Measurements from ENCODE around the gene AP5Z1.

The AP5Z1 gene

DNA sequence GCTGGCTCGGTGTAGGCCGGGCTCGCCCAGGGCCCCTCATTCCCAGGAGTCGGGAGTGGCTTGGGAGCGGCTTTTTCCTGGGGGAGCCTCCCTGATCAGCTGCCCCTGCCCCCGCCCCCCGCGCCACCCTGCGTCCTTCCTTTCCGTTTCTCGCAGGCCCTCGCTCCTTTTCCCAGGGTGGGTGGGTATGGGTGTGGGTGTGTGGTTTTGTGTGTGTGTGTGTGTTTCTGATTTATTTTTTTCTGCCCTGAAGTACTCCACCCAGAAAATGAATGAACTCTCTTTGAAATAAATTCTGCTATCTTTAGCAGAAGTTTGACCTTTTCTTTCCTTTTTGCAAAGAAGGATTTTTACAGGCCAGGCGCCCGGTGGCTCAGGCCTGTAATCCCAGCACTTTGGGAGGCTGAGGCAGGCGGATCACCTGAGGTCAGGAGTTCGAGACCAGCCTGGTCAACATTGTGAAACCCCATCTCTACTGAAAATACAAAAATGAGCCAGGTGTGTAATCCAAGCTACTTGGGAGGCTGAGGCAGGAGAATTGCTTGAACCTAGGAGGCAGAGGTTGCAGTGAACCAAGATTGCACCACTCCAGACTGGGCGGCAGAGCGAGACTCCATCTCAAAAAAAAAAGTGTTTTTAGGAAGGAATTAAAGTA, 30.0 kb upstream of the AP5Z1 start:
- no peak for DNase-seq (ENCODE audit: low read depth in 1 of 2, low spot score in 1 of 2)

DNA sequence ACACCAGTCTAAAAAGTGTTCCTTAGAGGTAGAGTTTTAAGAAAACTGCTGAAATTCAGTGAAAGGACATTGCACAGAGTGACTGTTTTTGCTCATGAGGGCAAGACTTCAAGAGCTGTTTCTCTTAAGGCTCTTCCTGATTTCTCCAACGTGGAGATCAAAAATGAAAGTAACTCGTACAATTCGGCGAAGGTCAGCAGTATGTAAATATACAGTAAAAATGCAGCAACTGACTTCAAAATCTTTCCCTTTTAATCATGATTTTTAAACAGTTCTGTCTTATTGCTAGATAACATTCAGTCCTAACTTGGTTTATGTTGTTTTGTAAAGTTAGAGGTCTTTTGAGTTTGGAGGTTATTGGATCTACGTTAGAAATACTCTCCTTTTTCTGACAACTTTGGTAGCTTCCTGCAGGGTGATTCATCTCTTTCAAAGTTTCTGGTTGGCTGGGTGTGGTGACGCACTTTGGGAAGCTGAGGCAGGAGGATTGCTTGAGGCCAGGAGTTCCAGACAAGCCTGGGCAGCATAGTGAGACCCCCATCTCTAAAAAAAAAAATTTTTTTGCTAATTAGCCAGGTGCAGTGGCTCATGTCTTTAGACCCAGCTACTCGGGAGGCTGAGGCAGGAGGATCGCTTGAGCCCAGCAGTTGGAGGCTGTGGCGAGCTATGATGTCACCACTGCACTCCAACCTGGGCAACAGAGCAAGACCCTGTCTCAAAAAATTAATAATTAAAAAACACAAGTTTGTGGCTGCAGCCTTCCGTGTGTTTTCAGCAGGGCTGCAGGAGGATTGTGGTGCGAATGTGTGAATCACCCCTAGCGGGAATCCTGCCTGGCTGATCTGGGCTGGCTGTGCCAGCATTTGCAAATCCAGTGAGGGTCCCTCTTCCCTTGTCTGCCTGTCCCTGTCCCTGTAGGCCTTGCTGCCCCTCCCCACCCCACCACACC, 29.2 kb upstream of the AP5Z1 start:
- DNase-seq (ENCODE audit: low read depth in 1 of 2, low spot score in 1 of 2), result no peak

DNA sequence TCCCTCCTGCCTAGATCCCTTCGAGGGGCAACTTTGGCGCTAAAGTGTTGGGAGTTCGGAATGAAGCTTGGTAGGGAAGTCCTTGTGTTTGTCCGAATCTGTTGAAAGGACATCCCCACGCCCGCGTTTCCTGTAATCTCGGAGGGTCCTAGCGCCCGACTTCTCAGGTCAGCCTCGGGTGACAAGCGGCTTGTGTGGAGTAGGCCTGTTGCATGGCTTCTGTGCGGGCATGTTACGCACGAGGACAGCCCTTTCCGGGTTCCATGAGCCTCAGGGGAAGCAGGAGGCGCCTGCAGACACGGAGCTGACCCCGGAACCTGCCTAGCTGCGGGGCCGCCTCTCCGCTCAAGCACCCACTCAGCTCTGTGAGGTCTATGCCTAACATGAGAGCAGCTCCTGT, 28.4 kb upstream of the AP5Z1 start:
- no peak for DNase-seq (ENCODE audit: low read depth in 1 of 2, low spot score in 1 of 2)

DNA sequence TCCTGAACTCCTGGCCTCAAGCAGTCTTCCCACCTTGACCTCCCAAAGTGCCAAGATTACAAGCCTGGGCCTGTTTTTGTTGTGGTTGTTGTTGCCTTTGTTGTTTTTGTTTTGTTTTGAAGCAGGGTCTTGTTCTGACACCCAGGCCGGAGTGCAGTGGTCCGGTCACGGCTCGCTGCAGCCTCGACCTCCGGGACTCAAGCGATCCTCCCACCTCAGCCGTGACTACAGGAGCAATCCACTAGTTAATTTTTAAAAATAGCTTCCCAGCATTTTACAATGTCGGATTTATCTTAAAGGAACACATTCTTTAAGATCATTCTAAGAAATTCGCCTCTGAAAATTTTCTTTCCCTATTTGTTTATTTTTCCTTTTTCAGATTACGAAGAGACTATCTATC, 27.7 kb upstream of the AP5Z1 start:
- DNase-seq (ENCODE audit: low read depth in 1 of 2, low spot score in 1 of 2), result no peak

DNA sequence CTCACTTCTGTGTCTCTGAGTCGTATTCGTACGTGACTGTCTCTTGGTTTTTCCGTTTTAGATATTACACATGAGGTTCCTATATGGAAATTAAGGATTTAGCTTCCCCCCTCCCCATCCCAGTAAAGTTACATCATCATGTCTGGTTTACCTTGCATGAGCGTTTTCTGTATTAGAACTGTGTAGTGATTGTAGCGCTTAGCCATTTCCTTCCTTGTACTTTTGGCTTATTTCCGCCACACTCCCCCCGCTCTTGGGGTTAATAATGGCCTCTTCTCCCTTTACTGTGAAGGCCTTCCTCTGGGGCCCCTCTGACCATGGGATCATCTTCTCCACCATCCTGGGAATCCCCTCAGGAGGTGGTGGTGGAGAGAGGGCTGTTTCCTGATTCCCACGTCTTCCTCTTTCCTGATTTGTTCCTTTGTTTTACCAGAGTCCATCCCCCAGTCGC, 27.2 kb upstream of the AP5Z1 start:
- DNase-seq (ENCODE audit: low read depth in 1 of 2, low spot score in 1 of 2), result no peak

DNA sequence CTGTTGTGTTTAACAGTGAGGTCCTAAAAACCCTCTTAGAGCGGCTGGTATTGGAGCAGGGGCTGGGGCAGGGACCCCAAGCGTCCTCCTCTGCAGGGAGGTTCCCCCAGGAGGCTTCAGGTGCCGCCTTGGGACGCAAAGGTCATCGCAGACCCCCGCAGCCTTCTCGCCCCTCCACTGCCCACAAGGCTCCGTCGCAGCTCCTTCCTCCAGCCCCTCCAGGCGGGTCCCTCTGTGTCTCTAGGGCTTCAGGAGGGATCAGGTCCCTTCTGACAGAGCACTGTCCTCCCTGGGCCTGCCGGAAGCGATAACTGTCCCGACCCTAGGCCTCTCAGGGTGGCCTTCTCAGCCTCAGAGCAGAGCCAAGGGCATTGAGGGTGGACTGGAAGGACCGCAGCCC, 26.1 kb upstream of the AP5Z1 start:
- DNase-seq (ENCODE audit: low read depth in 1 of 2, low spot score in 1 of 2), result no peak

DNA sequence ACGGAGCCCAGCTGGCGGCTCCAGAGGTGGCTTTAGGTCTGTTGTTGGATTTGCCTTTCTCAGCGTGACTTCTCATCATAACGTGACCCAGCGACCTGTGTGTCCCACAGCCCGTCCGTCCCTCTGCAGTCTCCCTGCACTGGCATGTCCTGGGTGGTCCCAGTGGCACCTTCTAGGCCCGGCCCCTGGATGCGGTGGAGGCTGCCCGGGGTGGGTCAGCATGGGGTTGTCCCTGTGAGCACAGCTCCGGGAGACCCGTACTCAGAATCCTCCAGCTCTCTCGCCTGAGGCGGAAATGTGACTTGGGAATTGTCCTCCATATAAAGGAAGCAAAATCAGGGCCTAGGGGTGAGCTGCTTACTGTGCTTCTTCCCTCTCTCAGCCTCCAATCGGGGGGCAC, 25.6 kb upstream of the AP5Z1 start:
- DNase-seq (ENCODE audit: low read depth in 1 of 2, low spot score in 1 of 2), result no peak

DNA sequence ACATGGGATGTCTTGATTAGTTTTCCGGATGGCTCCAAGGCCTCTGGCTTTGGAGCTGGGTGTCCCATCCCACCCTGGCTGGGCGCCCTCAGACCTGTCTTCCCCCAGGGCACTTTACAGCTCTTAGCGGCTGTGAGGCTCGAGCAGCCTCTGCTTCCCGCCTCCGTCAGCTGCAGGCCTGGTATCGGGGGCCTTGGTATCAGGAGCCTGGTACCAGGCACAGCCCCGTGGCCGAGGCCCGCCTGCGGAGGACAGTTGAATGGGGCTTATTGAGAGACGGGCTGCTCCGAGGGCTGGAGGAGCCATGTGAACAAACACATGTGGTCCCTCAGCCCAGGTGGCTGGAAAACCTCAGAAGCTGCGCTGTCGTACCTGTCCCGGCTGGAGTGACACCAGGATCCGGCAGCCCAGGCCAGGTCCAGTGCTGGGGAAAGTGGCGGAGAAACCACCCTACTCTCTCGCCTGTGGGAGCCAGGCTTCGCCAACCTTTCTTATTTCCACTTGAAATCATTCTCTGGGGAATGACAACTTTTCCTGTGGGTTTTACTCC, 23.9 kb upstream of the AP5Z1 start:
- DNase-seq (ENCODE audit: low read depth in 1 of 2, low spot score in 1 of 2), result no peak

DNA sequence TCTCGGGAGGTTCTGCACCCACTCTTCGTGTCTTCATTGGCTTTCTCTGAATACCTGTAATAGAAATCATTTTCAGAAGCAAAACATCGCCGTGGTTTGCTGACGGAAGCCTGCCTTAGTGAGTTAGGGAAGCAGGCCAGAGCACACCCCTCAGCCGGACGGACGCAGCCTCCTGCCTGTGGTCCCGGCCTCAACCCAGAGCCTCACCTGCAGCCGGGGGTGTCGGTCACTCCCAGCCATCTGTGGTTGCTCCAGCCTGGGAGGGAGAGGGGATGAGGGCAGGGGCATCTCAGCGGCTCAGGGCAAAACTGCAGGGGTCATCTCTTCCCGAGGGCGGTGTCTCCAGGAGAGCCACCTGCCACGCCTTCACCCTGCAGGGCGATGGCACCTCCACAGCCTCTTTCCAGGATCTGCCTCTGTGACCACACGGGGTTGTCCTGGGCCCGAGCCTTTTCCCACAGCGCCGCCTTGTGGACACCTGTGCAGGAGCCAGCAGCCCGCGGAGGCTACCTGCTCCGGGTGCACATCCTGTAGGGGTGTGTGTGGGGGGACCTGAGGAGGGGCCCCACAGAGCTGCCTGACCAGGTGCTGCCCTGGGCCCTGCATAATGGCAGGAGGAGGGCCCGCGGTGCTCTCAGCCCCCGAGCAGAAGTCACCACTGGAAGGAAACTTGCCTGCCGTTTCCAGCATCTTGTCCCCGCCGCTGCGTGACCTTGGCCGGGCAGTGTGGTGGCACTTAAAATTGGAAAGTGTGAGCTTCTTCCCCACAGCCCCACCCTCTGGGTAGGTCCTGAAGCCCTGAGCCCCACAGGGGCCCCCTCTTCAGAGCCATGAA, 21.6 kb upstream of the AP5Z1 start:
- DNase-seq (ENCODE audit: low read depth in 1 of 2, low spot score in 1 of 2), result peak; percentile 70 to 77

DNA sequence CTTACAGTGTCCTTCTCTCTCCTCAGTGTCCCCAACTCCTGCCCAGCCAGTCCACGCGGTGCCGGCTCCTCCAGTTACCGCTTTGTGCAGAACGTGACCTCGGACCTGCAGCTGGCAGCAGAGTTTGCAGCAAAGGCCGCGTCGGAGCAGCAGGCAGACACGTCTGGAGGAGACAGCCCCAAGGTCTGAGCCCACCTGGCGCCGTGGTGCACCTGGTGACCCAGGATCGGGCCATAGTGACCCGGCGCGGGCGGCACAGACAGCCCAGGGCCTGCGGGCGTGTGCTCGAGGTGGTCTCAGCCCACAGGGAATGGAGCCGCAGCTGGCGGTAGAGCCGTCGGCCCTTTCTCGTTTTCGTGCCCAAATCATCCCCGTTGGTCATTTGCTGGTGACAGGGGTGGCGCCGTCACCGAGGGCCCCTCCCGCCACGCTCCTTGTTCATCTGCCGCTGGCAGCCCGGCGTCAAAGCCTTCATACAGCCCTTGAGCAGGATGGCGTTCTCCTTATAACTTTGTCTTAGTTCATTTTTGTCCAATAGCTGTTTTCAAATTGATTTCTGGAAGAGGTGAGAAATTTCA, 20.9 kb upstream of the AP5Z1 start:
- no peak for DNase-seq (ENCODE audit: low read depth in 1 of 2, low spot score in 1 of 2)

DNA sequence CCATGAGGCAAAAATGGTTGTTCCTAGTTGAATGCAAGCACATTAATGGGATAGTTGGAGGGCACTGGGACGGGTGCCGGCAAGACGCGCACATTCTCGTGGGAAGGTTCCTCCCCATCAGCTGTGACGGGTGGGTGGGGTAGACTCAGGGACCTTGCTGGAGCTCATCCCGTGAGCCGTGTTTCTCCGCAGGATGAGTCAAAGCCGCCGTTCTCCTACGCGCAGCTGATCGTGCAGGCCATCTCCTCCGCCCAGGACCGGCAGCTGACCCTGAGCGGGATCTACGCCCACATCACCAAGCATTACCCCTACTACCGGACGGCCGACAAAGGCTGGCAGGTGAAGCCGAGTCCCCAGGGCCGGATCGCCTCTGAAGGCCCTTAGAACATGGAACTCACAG, 20.4 kb upstream of the AP5Z1 start:
- no peak for DNase-seq (ENCODE audit: low read depth in 1 of 2, low spot score in 1 of 2)

DNA sequence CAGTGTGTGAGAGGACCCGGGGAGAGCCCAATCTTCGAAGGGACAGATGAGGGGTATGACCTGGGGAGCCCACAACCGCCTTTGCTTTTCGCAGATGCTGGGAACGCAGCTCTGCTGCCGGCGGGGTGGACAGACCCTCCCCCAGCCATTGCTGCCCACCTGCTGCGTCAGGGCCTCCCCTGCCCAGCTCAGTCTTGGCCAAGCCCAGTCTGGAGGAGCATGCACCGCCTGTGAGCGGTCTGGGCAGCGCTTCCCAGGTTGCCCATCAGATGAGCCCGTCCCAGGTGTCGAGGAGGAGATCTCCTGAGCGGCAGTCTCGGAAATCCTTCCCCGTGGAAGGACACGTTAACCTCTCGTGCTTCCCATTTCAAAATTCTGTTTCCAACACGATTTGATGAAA, 17.3 kb upstream of the AP5Z1 start:
- DNase-seq (ENCODE audit: low read depth in 1 of 2, low spot score in 1 of 2), result no peak

DNA sequence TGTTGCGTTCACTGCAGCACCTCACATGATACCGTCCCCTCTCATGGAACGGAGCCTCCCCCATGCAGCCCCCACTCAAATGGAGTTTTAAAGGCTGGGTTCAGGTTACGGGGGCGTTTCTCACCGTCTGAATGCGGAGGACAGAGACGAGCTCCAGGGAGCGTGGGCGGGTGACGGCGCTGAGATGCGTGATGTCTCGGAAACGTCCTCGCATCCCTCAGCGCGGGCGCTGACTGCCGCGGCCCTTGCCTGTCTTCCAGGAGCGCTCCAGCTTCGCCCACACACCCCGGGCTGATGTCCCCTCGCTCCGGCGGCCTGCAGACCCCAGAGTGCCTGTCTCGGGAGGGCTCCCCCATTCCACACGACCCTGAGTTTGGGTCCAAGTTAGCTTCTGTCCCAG, 16.6 kb upstream of the AP5Z1 start:
- no peak for DNase-seq (ENCODE audit: low read depth in 1 of 2, low spot score in 1 of 2)

DNA sequence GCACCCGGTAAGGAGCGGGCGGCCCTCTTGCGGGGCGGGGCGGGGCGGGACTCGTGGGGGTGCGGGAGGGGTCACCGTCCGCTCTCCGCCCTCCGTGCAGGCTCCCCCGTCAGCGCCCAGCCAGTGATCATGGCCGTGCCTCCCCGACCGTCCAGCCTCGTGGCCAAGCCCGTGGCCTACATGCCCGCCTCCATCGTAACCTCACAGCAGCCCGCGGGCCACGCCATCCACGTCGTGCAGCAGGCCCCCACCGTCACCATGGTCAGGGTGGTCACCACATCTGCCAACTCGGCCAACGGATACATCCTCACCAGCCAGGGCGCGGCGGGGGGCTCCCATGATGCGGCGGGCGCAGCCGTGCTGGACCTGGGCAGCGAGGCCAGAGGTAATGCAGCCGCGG, 16.2 kb upstream of the AP5Z1 start:
- DNase-seq (ENCODE audit: low read depth in 1 of 2, low spot score in 1 of 2), result no peak

DNA sequence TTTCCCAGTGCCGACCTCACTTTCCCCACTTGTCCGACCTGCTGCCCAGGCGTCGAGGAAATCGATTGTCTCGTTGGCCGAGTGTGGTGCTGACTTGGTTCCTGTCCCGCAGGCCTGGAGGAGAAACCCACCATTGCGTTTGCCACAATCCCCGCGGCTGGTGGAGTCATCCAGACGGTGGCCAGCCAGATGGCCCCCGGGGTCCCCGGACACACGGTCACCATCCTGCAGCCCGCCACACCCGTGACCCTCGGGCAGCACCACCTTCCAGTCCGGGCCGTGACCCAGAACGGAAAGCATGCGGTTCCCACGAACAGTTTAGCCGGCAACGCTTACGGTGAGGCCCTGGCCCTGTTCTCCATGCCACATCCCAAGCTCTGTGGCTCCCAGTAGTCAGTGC, 14.5 kb upstream of the AP5Z1 start:
- DNase-seq (ENCODE audit: low read depth in 1 of 2, low spot score in 1 of 2), result no peak

DNA sequence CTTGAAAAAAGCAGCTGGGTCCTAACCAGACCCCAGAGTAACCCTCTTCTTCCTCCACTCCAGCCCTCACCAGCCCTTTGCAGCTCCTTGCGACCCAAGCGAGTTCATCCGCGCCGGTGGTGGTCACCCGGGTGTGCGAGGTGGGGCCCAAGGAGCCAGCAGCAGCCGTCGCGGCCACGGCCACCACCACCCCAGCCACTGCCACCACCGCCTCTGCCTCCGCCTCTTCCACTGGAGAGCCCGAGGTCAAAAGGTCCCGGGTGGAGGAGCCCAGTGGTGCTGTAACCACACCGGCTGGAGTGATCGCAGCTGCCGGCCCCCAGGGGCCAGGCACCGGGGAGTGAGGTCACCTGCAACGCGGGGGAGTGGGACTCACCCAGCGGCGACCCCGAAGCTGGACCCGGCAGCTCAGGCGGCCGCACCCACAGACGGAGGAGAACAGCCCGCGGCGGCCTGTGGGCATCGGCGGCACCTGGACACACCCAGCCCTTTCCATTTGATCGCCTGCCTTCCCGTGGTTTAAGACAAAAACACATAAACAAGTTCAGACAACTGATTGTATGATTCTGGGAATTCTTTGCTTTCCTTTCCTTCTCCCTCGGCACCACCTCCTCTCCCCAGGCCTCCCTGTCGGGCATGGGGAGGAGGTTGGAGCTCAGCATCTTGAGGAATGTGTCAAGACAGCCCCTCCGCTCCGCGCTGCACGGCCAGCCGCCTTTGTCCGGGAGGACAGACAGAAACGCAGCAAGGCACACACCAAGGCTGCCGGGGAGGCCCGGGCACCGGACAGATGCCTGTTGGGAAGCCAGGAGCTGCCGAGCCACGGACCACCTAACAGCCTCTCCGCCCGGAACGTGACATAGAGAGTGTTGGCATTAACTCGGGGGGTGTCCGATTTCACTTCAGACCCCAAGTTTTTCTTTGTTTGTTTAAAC, 13.0 kb upstream of the AP5Z1 start:
- DNase-seq (ENCODE audit: low read depth in 1 of 2, low spot score in 1 of 2), result no peak

DNA sequence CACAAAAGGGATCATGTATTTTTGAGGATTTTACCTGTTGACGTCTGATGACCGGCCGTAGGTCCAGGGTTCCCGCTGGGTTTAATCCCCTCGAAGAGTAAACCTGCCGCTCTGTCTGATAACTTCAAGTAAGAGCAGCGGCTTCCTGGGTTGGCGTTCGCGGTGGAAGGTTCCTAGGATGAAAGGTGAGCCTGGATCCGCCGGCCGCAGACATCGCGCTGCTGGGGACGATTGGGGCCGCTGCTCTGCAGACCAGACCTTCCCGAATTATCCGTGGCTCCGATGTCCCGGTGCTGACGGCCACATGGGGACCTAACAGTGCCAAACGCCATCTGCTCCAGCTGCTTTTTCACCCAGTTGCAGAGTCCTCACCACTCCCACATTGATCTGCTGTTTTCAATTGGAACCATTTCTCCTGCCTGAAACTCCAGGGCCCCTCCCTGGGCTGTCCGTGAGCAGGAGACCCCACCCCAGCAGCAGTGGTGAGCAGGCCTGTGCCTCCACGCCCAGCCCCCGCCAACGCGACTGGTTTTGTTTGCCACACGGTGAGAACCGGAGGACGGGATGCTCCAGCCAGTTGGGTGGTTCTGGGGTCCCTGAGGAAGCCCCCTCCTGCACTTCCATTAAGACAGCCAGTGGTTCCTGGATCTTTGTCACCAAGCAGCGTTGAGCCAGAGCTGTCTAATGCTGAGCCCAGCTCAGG, 12.2 kb upstream of the AP5Z1 start:
- DNase-seq (ENCODE audit: low read depth in 1 of 2, low spot score in 1 of 2), result no peak

DNA sequence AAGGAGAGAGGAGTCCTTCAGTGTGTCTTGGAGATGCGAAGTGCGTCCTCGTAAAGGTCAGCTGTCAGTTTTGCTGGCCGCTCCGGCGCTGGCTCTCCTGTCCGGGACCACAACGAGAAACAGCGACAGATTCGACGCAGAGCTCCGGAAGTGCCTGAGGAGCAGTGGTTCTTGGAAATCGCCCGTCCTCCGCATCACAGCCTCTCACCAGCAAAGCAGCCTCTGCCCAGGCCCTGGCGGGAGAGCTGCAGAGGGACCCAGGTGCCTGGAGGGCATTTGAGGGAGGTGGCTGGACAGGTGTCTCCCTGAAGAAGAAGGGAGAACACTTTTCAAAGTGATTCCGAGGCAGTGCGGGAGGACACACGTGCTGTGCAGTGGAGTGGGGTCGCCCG, 11.6 kb upstream of the AP5Z1 start:
- DNase-seq (ENCODE audit: low read depth in 1 of 2, low spot score in 1 of 2), result no peak

DNA sequence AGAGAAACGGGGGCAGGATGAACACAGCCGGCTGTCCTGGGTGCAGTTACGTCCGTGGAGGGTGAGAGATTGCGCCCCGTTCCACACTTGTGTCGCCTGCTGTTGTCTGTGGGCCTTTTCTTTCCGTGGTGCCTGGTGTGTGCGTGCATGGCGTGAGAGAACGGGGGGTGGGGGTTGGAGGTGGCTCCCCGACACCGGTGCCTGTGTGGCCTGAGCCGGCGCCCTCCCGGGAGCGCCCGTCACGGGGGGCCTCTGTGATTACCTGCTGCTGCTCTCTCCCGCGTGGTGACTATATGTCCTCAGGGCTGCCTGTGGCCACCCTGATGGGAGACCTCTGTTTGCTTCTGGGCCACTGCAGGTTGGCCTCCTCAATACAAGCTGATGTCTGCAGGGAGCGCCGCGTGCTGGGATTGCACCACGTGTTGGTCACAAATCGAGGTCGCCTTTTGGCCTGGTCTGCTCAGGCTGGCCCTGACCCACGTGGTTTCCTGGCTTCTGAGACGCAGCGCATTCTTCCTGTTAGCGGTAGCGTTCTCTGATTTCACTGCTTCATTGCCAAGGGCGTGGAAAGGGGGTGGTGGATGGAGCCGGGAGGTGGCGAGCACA, 10.9 kb upstream of the AP5Z1 start:
- no peak for DNase-seq (ENCODE audit: low read depth in 1 of 2, low spot score in 1 of 2)
